GM12878 (cell line): ENCODE measurements around the gene LDLRAP1. TPM values are rescaled to one million over a fixed set of nuclear protein-coding genes. Genes with fewer than 3 reads are reported as not detected.

Experiments used
- ATAC-seq: fragments of 200-7000 bp; cut with Tn5 transposase; 3 replicates; pipeline ENCODE4 v1.9.1; 2020; ENCODE audit warnings: mild to moderate bottlenecking, moderate library complexity
- BruUV-seq: library from RNA; stranded (reverse); fragments of 400-500 nt; replicated peaks from 2 replicates; lab custom pipeline; 2021; lab: Mats Ljungman, UMichigan
- CTCF ChIA-PET: fragments of 300-600 bp; sonication (Branson Sonifier 250); formaldehyde crosslinking; extraction: SDS; loops from one replicate; lab custom pipeline; 2021; ENCODE audit warnings: inconsistent platforms; lab: Yijun Ruan, JAX
- POLR2A ChIA-PET: fragments of 350-600 bp; formaldehyde crosslinking; extraction: SDS; loops from one replicate; lab custom pipeline; 2021; ENCODE audit warnings: inconsistent platforms; lab: Charles Lee
- RAD21 ChIA-PET: fragments of 300-600 bp; sonication (Branson Sonifier 250); formaldehyde crosslinking; loops from one replicate; lab custom pipeline; 2023; ENCODE audit warnings: antibody characterized with exemption; ENCODE audit not compliant: unreplicated experiment; lab: Charles Lee
- SMC1A ChIA-PET: fragments of 300-600 bp; sonication (Branson Sonifier 250); formaldehyde crosslinking; loops from one replicate; lab custom pipeline; 2023; ENCODE audit not compliant: unreplicated experiment, uncharacterized antibody; lab: Charles Lee
- DNase-seq: peaks from one replicate; pipeline ENCODE4 v3.0.0-alpha.2; 2011; ENCODE audit warnings: low read depth, low spot score
- FAIRE-seq: peaks from 3 replicates; lab custom pipeline; 2011; peaks lifted over from hg19 to GRCh38; lab: Jason Lieb, UNC
- H2AFZ ChIP-seq: 2 replicates; pipeline ENCODE4 v1.6.0; 2011; ENCODE audit warnings: low read depth, low read length, control low read depth; ENCODE audit not compliant: control insufficient read depth
- H3K27ac ChIP-seq: 2 replicates; pipeline ENCODE4 v1.5.1; 2011; ENCODE audit warnings: control low read depth; ENCODE audit not compliant: control insufficient read depth, insufficient read depth
- H3K27me3 ChIP-seq, 2 experiments: replicated peaks in 1 of 2; 2 replicates each; pipeline versions ENCODE4 v1.6.0 to v1.6.1; 2011; ENCODE audit warnings: low read length in 1 of 2; ENCODE audit not compliant: control insufficient read depth in 2 of 2, insufficient read depth in 2 of 2
- H3K36me3 ChIP-seq, 2 experiments: 2 replicates each; pipeline ENCODE4 v1.5.1; 2011; ENCODE audit warnings: low read length in 1 of 2; ENCODE audit not compliant: control insufficient read depth in 2 of 2, insufficient read depth in 2 of 2
- H3K4me1 ChIP-seq: 2 replicates; pipeline ENCODE4 v1.6.1; 2011; ENCODE audit warnings: mild to moderate bottlenecking, low read length, moderate library complexity, mixed read lengths; ENCODE audit not compliant: control insufficient read depth, insufficient read depth
- H3K4me2 ChIP-seq: 2 replicates; pipeline ENCODE4 v1.6.0; 2011; ENCODE audit warnings: control low read depth; ENCODE audit not compliant: control insufficient read depth, insufficient read depth
- H3K4me3 ChIP-seq: fragments of 200-600 bp; sonication (generic); 2 replicates; pipeline ENCODE4 v1.5.1; 2016
- H3K79me2 ChIP-seq: 2 replicates; pipeline ENCODE4 v1.6.0; 2011; ENCODE audit warnings: low read length; ENCODE audit not compliant: control insufficient read depth, insufficient read depth
- H3K9ac ChIP-seq: 2 replicates; pipeline ENCODE4 v1.8.0; 2011; ENCODE audit warnings: low read length, control low read depth, mixed read lengths; ENCODE audit not compliant: control insufficient read depth, insufficient read depth
- H3K9me3 ChIP-seq: replicated peaks from 3 replicates; pipeline ENCODE4 v1.5.1; 2011; ENCODE audit warnings: mild to moderate bottlenecking, low read length; ENCODE audit not compliant: control insufficient read depth, insufficient read depth
- H4K20me1 ChIP-seq: 2 replicates; pipeline ENCODE4 v1.6.0; 2011; ENCODE audit not compliant: control insufficient read depth, insufficient read depth
- CUX1 ChIP-seq: IDR thresholded peaks from 2 replicates; pipeline ENCODE4 v1.6.1; 2012; ENCODE audit warnings: improper control_type of control experiment, low read depth, low read length; ENCODE audit not compliant: insufficient replicate concordance
- EGR1 ChIP-seq, 2 experiments: IDR thresholded peaks; 1 replicate in 1 of 2; 2 replicates in 1 of 2; pipeline ENCODE4 v1.6.1; 2011 to 2012; ENCODE audit warnings: low read depth in 2 of 2, low read length in 2 of 2, borderline replicate concordance in 1 of 2, mild to moderate bottlenecking in 1 of 2, moderate library complexity in 1 of 2
- FOS ChIP-seq: IDR thresholded peaks from 3 replicates; pipeline ENCODE4 v1.6.1; 2011; ENCODE audit warnings: borderline replicate concordance; ENCODE audit not compliant: insufficient read length; ENCODE audit errors: extremely low read depth
- IRF3 ChIP-seq: fragments of 450-650 bp; IDR thresholded peaks from 2 replicates; pipeline ENCODE4 v1.6.1; 2014; ENCODE audit warnings: mild to moderate bottlenecking
- NR2C2 ChIP-seq: IDR thresholded peaks from 2 replicates; pipeline ENCODE4 v1.6.1; 2011; ENCODE audit warnings: borderline replicate concordance, low read depth; ENCODE audit not compliant: control insufficient read depth, insufficient read length
- NRF1 ChIP-seq: conservative IDR thresholded peaks from 2 replicates; pipeline ENCODE4 v1.6.1; 2011; ENCODE audit warnings: mild to moderate bottlenecking, low read depth, low read length, improper control_type of control experiment
- POU2F2 ChIP-seq: IDR thresholded peaks from 3 replicates; pipeline ENCODE4 v1.6.1; 2011; ENCODE audit warnings: low read depth, mild to moderate bottlenecking, low read length, borderline replicate concordance
- REST ChIP-seq: IDR thresholded peaks from 2 replicates; pipeline ENCODE4 v1.6.1; 2012; ENCODE audit warnings: mild to moderate bottlenecking, low read depth, low read length
- SREBF1 ChIP-seq: IDR thresholded peaks from 2 replicates; pipeline ENCODE4 v1.6.1; 2012; ENCODE audit warnings: mild to moderate bottlenecking, low read length
- TARDBP ChIP-seq: IDR thresholded peaks from 2 replicates; pipeline ENCODE4 v1.6.1; 2016; ENCODE audit warnings: borderline replicate concordance
- ZZZ3 ChIP-seq: IDR thresholded peaks from 2 replicates; pipeline ENCODE4 v1.6.1; 2011; ENCODE audit warnings: low read depth; ENCODE audit not compliant: control insufficient read depth, insufficient read length
- WGBS: methylation state at CpG from one replicate; pipeline ENCODE4 v1.1.6; 2016; ENCODE audit warnings: low lambda C conversion rate; ENCODE audit not compliant: insufficient replicate concordance, insufficient coverage; ENCODE audit errors: missing lambda C conversion rate; 5-methylcytosine and 5-hydroxymethylcytosine counted together
- in situ Hi-C: fragments of 300-500 bp; cut with MboI; formaldehyde crosslinking; loops from 9 replicates; pipeline ENCODE4 v1.14.3; 2018; ENCODE audit warnings: mixed read lengths
- intact Hi-C: fragments of 100-400 bp; cut with micrococcal nuclease; formaldehyde crosslinking; loops from one replicate; pipeline ENCODE4 v1.14.2; 2022; ENCODE audit not compliant: unreplicated experiment
- polyA plus RNA-seq, 11 experiments: library from polyadenylated mRNA; depleted of rRNA in 4 of 11; unstranded in 6 of 11; stranded (reverse) in 5 of 11; fragments of >200 nt; fragmentation: Nextera tagmentation in 4 of 11; fragmentation: Illumina TruSeq in 1 of 11; extraction: Ambion mirVana in 4 of 11; extraction: Trizol in 1 of 11; gene quantifications; 1 replicate in 1 of 11; 2 replicates in 10 of 11; pipeline versions ENCODE4 v1.2.1 to v1.2.3, GENCODE V29; 2011 to 2016; ENCODE audit warnings: inconsistent platforms in 2 of 11, missing spikeins in 2 of 11, low read depth in 1 of 11
- total RNA-seq, 4 experiments: library from RNA; depleted of rRNA in 3 of 4; stranded (reverse); fragments of >200 nt in 3 of 4; fragmentation: Illumina TruSeq in 1 of 4; extraction: Trizol in 1 of 4; gene quantifications; 2 replicates each; pipeline versions ENCODE4 v1.2.1 to v1.2.3, GENCODE V29; 2013 to 2021

The LDLRAP1 gene
- total and polyA plus RNA-seq, 10 of the 15 experiments (the other 5 are each of a cell fraction or from before 2014, with no cell fraction given): 0.43 to 37.6 (median 22.0) TPM

GRCh38 chr1:25541889-25542658 lies 1.3 kb upstream of the LDLRAP1 start:
- ATAC-seq: no peak
- Histone ChIP-seq H3K4me1 (peaks cover 18% of the 10 kb centered on the region), H2AFZ (no peak overlapping the region), H3K79me2 (peaks cover 13% of the 10 kb centered on the region), H4K20me1 (no peaks in the 10 kb centered on the region), H3K27me3 (peaks cover 0 to under 1% of the 10 kb centered on the region in 2 experiments; a peak in 1 of 4 replicates), H3K4me3 (no peak overlapping the region), H3K9ac (no peak overlapping the region), H3K36me3 (no peaks in the 10 kb centered on the region), H3K9me3 (no peaks in the 10 kb centered on the region), H3K4me2 (no peak overlapping the region), H3K27ac (no peak overlapping the region)
- ChIA-PET SMC1A (no interaction called here), CTCF (interaction anchor here (1.5 kb wide), 1 partner anchor 54 kb away, joined by 5 read pairs; no protein-coding TSS in a partner anchor), POLR2A (no interaction called here), RAD21 (no interaction called here)
- 53% methylated on average over 8 of the region's 8 CpGs for WGBS
- no TSS peak for BruUV-seq
- no peak for FAIRE-seq
- no peak for DNase-seq
- intact Hi-C loops: no loop called here
- in situ Hi-C loops: no loop called here
- no peak for TF ChIP-seq IRF3
- no peak for TF ChIP-seq SREBF1
- no peak for TF ChIP-seq TARDBP
- no peak for TF ChIP-seq CUX1
- no peak for TF ChIP-seq POU2F2
- no peak for TF ChIP-seq NR2C2
- no peak for TF ChIP-seq REST
- no peak for TF ChIP-seq FOS
- no peak for TF ChIP-seq NRF1
- TF ChIP-seq ZZZ3: no peak
- TF ChIP-seq EGR1 (IDR thresholded peaks at IDR 0.05; ENCODE audit: borderline replicate concordance in 1 of 2, low read depth in 2 of 2, low read length in 2 of 2): no peak
